HEK293T (cell line): ENCODE data around the gene FANCE.

Experiments
- CTCF ChIA-PET: fragments of 350-600 bp; formaldehyde crosslinking; extraction: SDS; loops from one replicate; lab custom pipeline; 2021; ENCODE audit warnings: antibody characterized with exemption, inconsistent platforms; lab: Yijun Ruan, JAX
- POLR2A ChIA-PET: fragments of 350-600 bp; formaldehyde crosslinking; extraction: SDS; loops from one replicate; lab custom pipeline; 2020; ENCODE audit warnings: antibody characterized with exemption, inconsistent platforms; lab: Yijun Ruan, JAX
- DNase-seq: peaks from one replicate; pipeline ENCODE4 v3.0.0; 2012; ENCODE audit warnings: mixed read lengths; ENCODE audit errors: extremely low spot score
- ARNT ChIP-seq: fragments of 450-650 bp; IDR thresholded peaks from 2 replicates; pipeline ENCODE4 v1.6.1; 2017; ENCODE audit warnings: mild to moderate bottlenecking
- BHLHE40 ChIP-seq: fragments of 450-650 bp; IDR thresholded peaks from 2 replicates; pipeline ENCODE4 v1.6.1; 2016; ENCODE audit warnings: mild to moderate bottlenecking, moderate library complexity, borderline replicate concordance
- CTBP1 ChIP-seq: fragments of 450-650 bp; IDR thresholded peaks from 2 replicates; pipeline ENCODE4 v1.6.1; 2016; ENCODE audit warnings: borderline replicate concordance
- ELF4 ChIP-seq: fragments of 450-650 bp; IDR thresholded peaks from 2 replicates; pipeline ENCODE4 v1.6.1; 2017; ENCODE audit warnings: antibody characterized with exemption
- FOXA1 ChIP-seq: fragments of 450-650 bp; IDR thresholded peaks from 2 replicates; pipeline ENCODE4 v1.6.1; 2016; ENCODE audit warnings: mild to moderate bottlenecking
- FOXK2 ChIP-seq: fragments of 450-650 bp; IDR thresholded peaks from 2 replicates; pipeline ENCODE4 v1.6.1; 2016; ENCODE audit warnings: mild to moderate bottlenecking
- FOXM1 ChIP-seq: fragments of 450-650 bp; IDR thresholded peaks from 2 replicates; pipeline ENCODE4 v1.6.1; 2017; ENCODE audit warnings: mild to moderate bottlenecking, borderline replicate concordance
- HDGF ChIP-seq: fragments of 450-650 bp; IDR thresholded peaks from 2 replicates; pipeline ENCODE4 v1.6.1; 2017; ENCODE audit warnings: antibody characterized with exemption, borderline replicate concordance
- L3MBTL2 ChIP-seq: fragments of 450-650 bp; conservative IDR thresholded peaks from 2 replicates; pipeline ENCODE4 v1.6.1; 2016; ENCODE audit warnings: mild to moderate bottlenecking
- LEF1 ChIP-seq: fragments of 450-650 bp; IDR thresholded peaks from 2 replicates; pipeline ENCODE4 v1.6.1; 2017; ENCODE audit warnings: mild to moderate bottlenecking, borderline replicate concordance
- NFRKB ChIP-seq: fragments of 450-650 bp; IDR thresholded peaks from 2 replicates; pipeline ENCODE4 v1.6.1; 2016; ENCODE audit warnings: mild to moderate bottlenecking, moderate library complexity
- SP1 ChIP-seq: fragments of 450-650 bp; IDR thresholded peaks from 2 replicates; pipeline ENCODE4 v1.6.1; 2017
- SUZ12 ChIP-seq: fragments of 450-650 bp; IDR thresholded peaks from 2 replicates; pipeline ENCODE4 v1.6.1; 2016; ENCODE audit warnings: mild to moderate bottlenecking
- TARDBP ChIP-seq: fragments of 450-650 bp; IDR thresholded peaks from 2 replicates; pipeline ENCODE4 v1.6.1; 2016
- ZNF384 ChIP-seq: fragments of 450-650 bp; IDR thresholded peaks from 2 replicates; pipeline ENCODE4 v1.6.1; 2016
- TF ChIP-seq, protein P1 (sequence below): fragments of 450-650 bp; IDR thresholded peaks from 2 replicates; pipeline ENCODE4 v1.6.1; 2016

FANCE gene

DNA sequence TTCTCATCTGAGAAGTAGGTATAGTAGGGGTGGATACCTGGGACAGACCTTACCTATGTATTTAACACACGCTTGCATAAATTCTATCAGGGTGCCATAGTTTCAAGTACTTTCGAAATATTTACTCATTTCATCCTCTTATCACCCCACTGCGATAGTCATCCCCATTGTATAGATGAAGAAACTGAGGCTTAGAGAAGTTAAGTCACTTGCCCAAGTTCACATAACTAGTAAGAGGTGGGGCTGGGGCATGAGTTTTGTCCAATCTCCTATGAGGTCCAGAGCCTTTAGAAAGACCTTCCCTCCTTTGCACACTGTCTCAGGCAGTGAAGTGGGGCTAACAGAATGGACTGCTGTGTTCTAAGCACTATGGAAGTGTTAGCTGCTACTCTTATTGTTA, 54.4 kb downstream of the FANCE start:
- TF ChIP-seq TARDBP, result no peak
- TF ChIP-seq SUZ12, result no peak
- TF ChIP-seq FOXM1, result no peak
- TF ChIP-seq, protein P1, sequence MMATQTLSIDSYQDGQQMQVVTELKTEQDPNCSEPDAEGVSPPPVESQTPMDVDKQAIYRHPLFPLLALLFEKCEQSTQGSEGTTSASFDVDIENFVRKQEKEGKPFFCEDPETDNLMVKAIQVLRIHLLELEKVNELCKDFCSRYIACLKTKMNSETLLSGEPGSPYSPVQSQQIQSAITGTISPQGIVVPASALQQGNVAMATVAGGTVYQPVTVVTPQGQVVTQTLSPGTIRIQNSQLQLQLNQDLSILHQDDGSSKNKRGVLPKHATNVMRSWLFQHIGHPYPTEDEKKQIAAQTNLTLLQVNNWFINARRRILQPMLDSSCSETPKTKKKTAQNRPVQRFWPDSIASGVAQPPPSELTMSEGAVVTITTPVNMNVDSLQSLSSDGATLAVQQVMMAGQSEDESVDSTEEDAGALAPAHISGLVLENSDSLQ, result no peak
- TF ChIP-seq ELF4, result no peak
- TF ChIP-seq SP1, result no peak
- no peak for TF ChIP-seq L3MBTL2
- TF ChIP-seq FOXK2, result no peak
- no peak for TF ChIP-seq BHLHE40
- no peak for DNase-seq
- POLR2A ChIA-PET, result no interaction called here
- CTCF ChIA-PET, result no interaction called here

DNA sequence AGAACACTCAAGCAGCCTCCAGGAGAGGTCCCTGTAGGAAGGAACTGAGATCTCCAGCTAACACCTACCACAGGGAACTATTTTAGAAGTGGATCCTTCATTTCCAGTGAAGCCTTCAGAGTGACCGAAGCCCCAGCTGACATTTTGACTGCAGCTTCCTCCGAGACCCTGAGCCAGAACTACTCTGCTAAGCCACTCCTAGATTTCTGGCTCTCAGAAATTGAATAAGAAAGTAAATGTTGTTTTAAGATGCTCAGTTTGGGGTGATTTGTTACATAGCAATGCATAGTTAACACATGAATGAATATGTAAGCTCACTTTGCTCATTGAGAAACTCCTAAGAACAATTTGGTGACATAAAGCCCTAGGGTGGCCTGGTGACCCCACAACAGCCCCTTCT, 55.1 kb downstream of the FANCE start:
- TF ChIP-seq FOXM1 (no peak), SUZ12 (no peak), FOXK2 (no peak), HDGF (no peak), ZNF384 (no peak), ELF4 (no peak), ARNT (no peak), BHLHE40 (no peak), TARDBP (no peak)
- DNase-seq, result no peak
- POLR2A ChIA-PET, result no interaction called here
- CTCF ChIA-PET, result no interaction called here

DNA sequence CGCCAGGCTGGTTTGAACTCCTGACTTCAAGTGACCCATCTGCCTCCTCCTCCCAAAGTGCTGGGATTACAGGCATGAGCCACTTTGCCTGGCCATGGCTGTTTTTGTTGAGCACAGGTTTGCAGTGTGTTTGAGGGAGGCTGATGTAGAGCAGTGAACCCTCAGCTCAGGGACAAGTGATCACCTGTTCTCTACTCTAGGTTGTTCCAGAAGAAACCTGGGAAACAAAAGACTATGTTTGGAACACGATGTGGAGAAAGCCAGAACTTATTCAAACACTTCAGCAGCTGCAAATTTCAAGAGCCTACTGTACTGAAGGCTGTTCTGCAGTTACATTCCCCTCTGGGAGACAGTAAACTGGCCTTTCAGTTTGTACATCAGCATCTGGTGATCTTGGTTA, 55.9 kb downstream of the FANCE start:
- no peak for TF ChIP-seq FOXA1
- no peak for TF ChIP-seq CTBP1
- TF ChIP-seq NFRKB, result no peak
- TF ChIP-seq ARNT, result no peak
- TF ChIP-seq SP1, result no peak
- TF ChIP-seq, protein P1, result no peak
- no peak for TF ChIP-seq ELF4
- DNase-seq, result no peak
- ChIA-PET CTCF (interaction anchor here (1.2 kb wide), 1 partner anchor 15 kb away, joined by 6 read pairs; no protein-coding TSS in a partner anchor), POLR2A (no interaction called here)

DNA sequence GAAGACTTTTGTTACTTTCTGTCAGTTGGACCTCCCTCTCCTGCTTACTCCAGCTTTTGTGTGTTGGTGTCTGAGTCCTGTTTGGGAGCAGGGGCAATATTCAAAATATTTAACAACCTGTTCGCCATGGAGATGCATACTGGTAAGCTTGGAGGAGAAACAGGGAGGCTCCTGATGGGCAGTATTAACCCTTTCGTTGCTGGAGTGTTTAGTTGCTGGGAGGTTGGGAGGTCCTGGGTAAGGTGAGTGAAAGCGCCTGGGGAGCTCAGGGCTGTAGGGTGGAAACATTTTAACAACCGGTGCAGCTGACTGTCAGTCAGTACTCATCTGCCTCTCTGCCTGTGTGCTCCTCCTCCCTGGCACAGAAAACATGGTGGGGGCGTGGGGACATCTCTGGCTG, 56.4 kb downstream of the FANCE start:
- no peak for DNase-seq
- TF ChIP-seq, protein P1, result no peak
- TF ChIP-seq LEF1 (no peak), ZNF384 (no peak), SP1 (no peak), BHLHE40 (no peak), SUZ12 (no peak), ARNT (no peak), FOXA1 (no peak), L3MBTL2 (no peak), TARDBP (no peak), ELF4 (no peak), CTBP1 (no peak), NFRKB (no peak), FOXM1 (no peak), FOXK2 (no peak), HDGF (no peak)
- POLR2A ChIA-PET, result no interaction called here
- CTCF ChIA-PET, result interaction anchor here (1.2 kb wide), 1 partner anchor 14 kb away, joined by 6 read pairs; no protein-coding TSS in a partner anchor

DNA sequence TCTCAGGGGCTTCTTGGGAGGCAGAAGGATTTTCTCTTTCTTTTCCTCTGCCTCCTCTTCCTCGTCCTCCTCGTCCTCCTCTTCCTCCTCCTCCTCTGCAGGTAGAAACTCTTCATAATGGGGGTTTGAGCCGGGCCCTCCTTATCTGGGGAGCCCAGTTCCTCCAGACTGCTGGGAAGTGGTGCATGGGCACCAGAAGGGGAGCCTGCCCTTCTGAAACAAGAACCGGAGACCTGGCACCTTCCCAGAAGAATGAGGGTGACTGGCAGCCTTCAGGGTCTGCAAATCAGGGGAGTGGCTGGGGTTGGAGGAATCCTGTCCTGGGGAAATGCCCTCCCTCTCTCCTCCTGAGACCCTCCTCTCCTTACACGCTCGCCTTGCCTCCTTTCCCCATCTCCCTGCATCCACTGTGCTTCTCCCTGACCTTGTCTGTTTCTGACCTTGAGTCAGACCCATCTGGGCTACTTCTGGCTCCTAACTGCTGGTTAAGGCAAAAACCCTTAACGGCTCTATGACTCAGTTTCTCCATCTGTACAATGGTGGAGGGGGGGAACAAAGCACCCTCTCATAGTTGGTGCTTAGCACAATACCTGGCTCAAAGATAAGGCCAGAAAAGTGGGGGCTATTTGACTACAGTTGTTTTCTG, 58.9 kb downstream of the FANCE start:
- TF ChIP-seq LEF1, result no peak
- TF ChIP-seq FOXK2, result no peak
- TF ChIP-seq ELF4, result no peak
- TF ChIP-seq CTBP1, result no peak
- TF ChIP-seq FOXA1, result no peak
- TF ChIP-seq HDGF, result no peak
- TF ChIP-seq, protein P1, result no peak
- no peak for TF ChIP-seq SUZ12
- no peak for TF ChIP-seq TARDBP
- no peak for TF ChIP-seq NFRKB
- ChIA-PET CTCF (no interaction called here), POLR2A (no interaction called here)
- DNase-seq, result no peak

DNA sequence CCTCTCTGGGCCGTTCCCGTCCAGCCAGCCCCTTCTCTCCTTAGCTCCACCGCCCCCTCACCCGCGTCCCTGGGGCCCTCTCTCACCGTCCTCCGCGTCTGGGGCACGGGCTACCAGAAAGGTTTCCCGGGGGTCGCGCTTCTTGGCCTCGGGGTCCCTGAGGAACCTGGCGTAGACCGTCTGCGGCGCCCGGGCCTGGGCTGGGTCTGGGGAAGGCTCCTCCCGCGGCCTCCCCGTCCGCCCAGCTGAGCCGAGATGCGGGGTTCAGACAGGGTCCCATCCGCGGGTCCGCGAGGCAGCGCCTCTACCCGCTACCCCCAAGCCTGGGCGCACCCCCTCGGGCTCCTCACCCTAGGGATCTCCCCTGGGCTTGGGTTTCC, 59.4 kb downstream of the FANCE start:
- TF ChIP-seq TARDBP, result no peak
- TF ChIP-seq FOXK2, result no peak
- no peak for TF ChIP-seq LEF1
- TF ChIP-seq NFRKB, result no peak
- no peak for TF ChIP-seq SP1
- ChIA-PET CTCF (no interaction called here), POLR2A (no interaction called here)
- DNase-seq, result no peak
